ENCODE measurements around the gene ADAM12. TPM values are rescaled to one million over a fixed set of nuclear protein-coding genes. Genes with fewer than 3 reads are reported as not detected.

The ADAM12 gene
- total RNA-seq, 1 donor from 2014 or later = 18.4 TPM

DNA sequence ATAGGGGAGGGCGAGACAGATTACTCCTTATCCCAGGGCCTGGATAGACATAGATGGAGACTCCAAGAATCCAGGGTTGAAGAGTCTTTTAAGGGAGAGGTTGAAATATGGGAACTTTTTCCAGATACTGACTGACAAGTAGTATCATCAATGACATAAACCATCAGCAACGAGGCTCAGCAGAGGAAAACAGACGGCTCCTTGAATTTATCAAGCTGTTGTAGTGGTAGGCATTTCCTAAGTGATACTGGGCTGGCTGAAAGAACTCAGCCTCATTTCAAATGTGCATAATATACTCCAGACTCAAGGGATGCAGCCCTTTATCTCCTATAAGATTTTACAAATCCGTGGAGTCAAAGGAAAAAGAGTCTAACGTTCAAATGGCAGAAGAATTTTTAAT is 341.4 kb downstream of the ADAM12 start:
- Mint-ChIP-seq H3K9me3 (ENCODE audit: unreplicated experiment) (peaks cover 4% of the 10 kb centered on the region), H3K27ac (ENCODE audit: unreplicated experiment) (no peak overlapping the region), H3K27me3 (ENCODE audit: unreplicated experiment) (peaks cover 2% of the 10 kb centered on the region), H3K36me3 (ENCODE audit: unreplicated experiment) (no peaks in the 10 kb centered on the region), H3K4me1 (ENCODE audit: low read depth, unreplicated experiment) (peaks cover 20% of the 10 kb centered on the region), H3K4me3 (ENCODE audit: unreplicated experiment) (no peak overlapping the region)
- DNase-seq = no peak
- TF ChIP-seq, protein P1, sequence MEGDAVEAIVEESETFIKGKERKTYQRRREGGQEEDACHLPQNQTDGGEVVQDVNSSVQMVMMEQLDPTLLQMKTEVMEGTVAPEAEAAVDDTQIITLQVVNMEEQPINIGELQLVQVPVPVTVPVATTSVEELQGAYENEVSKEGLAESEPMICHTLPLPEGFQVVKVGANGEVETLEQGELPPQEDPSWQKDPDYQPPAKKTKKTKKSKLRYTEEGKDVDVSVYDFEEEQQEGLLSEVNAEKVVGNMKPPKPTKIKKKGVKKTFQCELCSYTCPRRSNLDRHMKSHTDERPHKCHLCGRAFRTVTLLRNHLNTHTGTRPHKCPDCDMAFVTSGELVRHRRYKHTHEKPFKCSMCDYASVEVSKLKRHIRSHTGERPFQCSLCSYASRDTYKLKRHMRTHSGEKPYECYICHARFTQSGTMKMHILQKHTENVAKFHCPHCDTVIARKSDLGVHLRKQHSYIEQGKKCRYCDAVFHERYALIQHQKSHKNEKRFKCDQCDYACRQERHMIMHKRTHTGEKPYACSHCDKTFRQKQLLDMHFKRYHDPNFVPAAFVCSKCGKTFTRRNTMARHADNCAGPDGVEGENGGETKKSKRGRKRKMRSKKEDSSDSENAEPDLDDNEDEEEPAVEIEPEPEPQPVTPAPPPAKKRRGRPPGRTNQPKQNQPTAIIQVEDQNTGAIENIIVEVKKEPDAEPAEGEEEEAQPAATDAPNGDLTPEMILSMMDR (IDR thresholded peaks at IDR 0.05; ENCODE audit: partially characterized antibody, unreplicated experiment) = no peak

DNA sequence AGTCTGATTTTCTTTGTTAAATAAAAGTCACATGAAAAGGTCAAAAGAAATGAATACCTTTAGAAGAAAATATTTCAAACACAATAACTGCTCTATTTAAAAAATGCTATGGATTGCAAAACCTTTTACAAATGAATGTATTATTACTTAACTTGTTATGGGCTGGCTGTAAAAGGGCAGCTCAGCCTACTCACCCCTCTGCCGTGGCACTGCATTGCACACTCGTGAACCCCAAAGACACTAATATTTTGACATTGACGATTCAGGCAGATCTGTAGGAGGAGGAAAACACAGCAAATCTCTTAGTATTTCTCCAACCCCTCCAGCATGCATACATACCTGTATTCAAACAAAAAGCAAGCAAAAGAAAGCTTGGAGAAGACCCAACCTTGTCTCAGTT is 342.4 kb downstream of the ADAM12 start:
- TF ChIP-seq, protein P1 (IDR thresholded peaks at IDR 0.05; ENCODE audit: partially characterized antibody, unreplicated experiment) = no peak
- Mint-ChIP-seq H3K36me3 (ENCODE audit: unreplicated experiment) (no peaks in the 10 kb centered on the region), H3K4me3 (ENCODE audit: unreplicated experiment) (no peak overlapping the region), H3K9me3 (ENCODE audit: unreplicated experiment) (peaks cover 2% of the 10 kb centered on the region), H3K27me3 (ENCODE audit: unreplicated experiment) (no peaks in the 10 kb centered on the region), H3K27ac (ENCODE audit: unreplicated experiment) (no peak overlapping the region), H3K4me1 (ENCODE audit: low read depth, unreplicated experiment) (peaks cover 16% of the 10 kb centered on the region)
- no peak for DNase-seq

DNA sequence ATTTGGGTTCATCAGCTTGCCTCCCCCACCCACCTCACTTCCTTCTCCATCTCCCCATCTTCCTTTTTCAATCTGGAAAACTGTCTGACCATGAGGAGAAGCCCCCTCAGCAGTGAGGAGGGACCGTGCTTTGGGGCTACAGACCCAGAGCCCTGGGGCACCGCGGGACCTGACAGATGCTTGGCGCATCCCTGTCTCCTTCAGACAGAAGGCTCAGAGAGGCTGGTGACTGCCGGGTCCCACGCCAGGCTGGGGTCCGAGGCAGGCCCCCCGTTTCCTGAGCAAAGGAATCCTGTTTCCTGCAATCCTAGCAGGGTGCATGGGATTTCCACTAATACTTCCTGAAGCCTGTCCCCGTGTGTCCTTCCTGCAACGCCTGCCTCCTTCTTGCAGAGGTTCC is 344.9 kb downstream of the ADAM12 start:
- no peaks in the 10 kb centered on the region for H3K27me3 Mint-ChIP-seq (ENCODE audit: unreplicated experiment)
- H3K9me3 Mint-ChIP-seq (ENCODE audit: unreplicated experiment) = peaks cover 2% of the 10 kb centered on the region
- no peak overlapping the region for H3K4me3 Mint-ChIP-seq (ENCODE audit: unreplicated experiment)
- peaks cover 6% of the 10 kb centered on the region for H3K4me1 Mint-ChIP-seq (ENCODE audit: low read depth, unreplicated experiment)
- no peak overlapping the region for H3K27ac Mint-ChIP-seq (ENCODE audit: unreplicated experiment)
- DNase-seq = no peak
- no peaks in the 10 kb centered on the region for H3K36me3 Mint-ChIP-seq (ENCODE audit: unreplicated experiment)
- TF ChIP-seq, protein P1 (IDR thresholded peaks at IDR 0.05; ENCODE audit: partially characterized antibody, unreplicated experiment) = no peak

DNA sequence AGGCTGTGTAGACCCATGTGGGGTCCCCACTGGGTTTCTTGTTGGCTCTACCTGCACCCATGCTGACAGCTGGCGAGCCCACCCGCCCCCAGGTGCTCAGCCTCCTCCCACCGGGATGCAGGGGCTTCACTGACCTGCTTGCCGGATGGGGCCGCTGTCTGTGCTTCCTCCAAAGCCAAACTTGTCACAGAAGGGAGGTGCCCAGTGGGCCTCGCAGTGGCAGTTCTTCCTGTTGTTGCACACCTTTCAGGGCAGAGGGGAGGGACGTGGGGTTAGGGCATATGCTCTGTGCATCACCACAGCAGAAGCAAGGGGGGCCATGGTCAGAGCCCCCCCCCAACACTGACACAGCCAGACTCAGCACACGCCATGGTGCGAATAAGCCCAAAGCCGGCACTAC is 345.4 kb downstream of the ADAM12 start:
- no peaks in the 10 kb centered on the region for H3K27me3 Mint-ChIP-seq (ENCODE audit: unreplicated experiment)
- DNase-seq = no peak
- TF ChIP-seq, protein P1 (IDR thresholded peaks at IDR 0.05; ENCODE audit: partially characterized antibody, unreplicated experiment) = no peak
- peaks cover 2% of the 10 kb centered on the region for H3K9me3 Mint-ChIP-seq (ENCODE audit: unreplicated experiment)
- no peak overlapping the region for H3K4me3 Mint-ChIP-seq (ENCODE audit: unreplicated experiment)
- H3K27ac Mint-ChIP-seq (ENCODE audit: unreplicated experiment) = no peak overlapping the region
- no peaks in the 10 kb centered on the region for H3K36me3 Mint-ChIP-seq (ENCODE audit: unreplicated experiment)
- peaks cover 6% of the 10 kb centered on the region for H3K4me1 Mint-ChIP-seq (ENCODE audit: low read depth, unreplicated experiment)

DNA sequence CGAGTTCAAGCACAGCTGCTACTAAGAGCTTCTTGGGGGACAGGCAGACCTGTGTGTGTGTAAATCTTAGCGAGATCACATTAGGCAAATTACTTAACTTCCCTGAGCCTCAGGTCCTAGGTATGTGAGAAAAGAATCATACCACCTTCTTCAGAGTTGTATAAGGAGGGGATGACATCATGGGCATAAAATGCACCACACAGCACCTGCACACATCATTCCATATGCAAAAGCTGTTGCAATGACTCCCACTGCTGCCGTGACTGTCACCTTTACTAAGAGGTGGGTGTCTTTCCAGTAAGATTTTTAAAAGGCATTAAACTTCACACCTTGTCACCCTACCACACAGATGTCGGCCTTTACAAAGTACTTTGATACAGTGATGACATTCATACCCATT is 345.9 kb downstream of the ADAM12 start:
- TF ChIP-seq, protein P1 (IDR thresholded peaks at IDR 0.05; ENCODE audit: partially characterized antibody, unreplicated experiment) = no peak
- DNase-seq = no peak
- Mint-ChIP-seq H3K27me3 (ENCODE audit: unreplicated experiment) (no peaks in the 10 kb centered on the region), H3K4me1 (ENCODE audit: low read depth, unreplicated experiment) (peaks cover 6% of the 10 kb centered on the region), H3K4me3 (ENCODE audit: unreplicated experiment) (no peak overlapping the region), H3K9me3 (ENCODE audit: unreplicated experiment) (peaks cover 2% of the 10 kb centered on the region), H3K36me3 (ENCODE audit: unreplicated experiment) (no peaks in the 10 kb centered on the region), H3K27ac (ENCODE audit: unreplicated experiment) (no peak overlapping the region)

All from glutamatergic neuron (in vitro differentiated cells).